ENCODE results near the gene POLR3A.

POLR3A gene

GRCh38 chr10:78044699-78045098, 15.4 kb upstream of the POLR3A start:
- Histone ChIP-seq H3K27me3 (ENCODE audit: low read length) (no peaks in the 10 kb centered on the region), H3F3A (ENCODE audit: insufficient read depth) (peaks cover 38% of the 10 kb centered on the region), H4K20me1 (ENCODE audit: low read depth, low read length) (peaks cover 15% of the 10 kb centered on the region), H3K9me3 (ENCODE audit: insufficient read depth, low read length) (no peaks in the 10 kb centered on the region), H3K79me2 (ENCODE audit: insufficient read depth, low read length) (peaks cover under 1% of the 10 kb centered on the region; the same call in 1 of the 2 replicates), H3K9me2 (replicated peaks; ENCODE audit: insufficient read depth, low read length) (no peaks in the 10 kb centered on the region), H3K27ac (ENCODE audit: low read depth, low read length) (no peak overlapping the region), H3K4me3 (ENCODE audit: insufficient read depth, low read length, poor library complexity, severe bottlenecking) (no peak overlapping the region), H2AFZ (ENCODE audit: low read depth, low read length, severe bottlenecking) (no peak overlapping the region), H3K36me3 (ENCODE audit: low read length) (peaks cover 14% of the 10 kb centered on the region; the same call in 1 of the 2 replicates), H3K4me2 (ENCODE audit: low read depth, low read length, poor library complexity, severe bottlenecking) (no peak overlapping the region), H3K9ac (ENCODE audit: low read length) (no peak overlapping the region)
- no peak for TF ChIP-seq CTCF (IDR thresholded peaks at IDR 0.05; ENCODE audit: insufficient read depth, low read length, poor library complexity, severe bottlenecking)
- no peak for TF ChIP-seq EZH2phosphoT487 (conservative IDR thresholded peaks at IDR 0.05; ENCODE audit: low read length)

GRCh38 chr10:78044179-78044578, 14.9 kb upstream of the POLR3A start:
- Histone ChIP-seq H3K36me3 (ENCODE audit: low read length) (peaks cover 20% of the 10 kb centered on the region; the same call in 1 of the 2 replicates), H3K79me2 (ENCODE audit: insufficient read depth, low read length) (peaks cover 6% of the 10 kb centered on the region; the same call in 1 of the 2 replicates), H3K27me3 (ENCODE audit: low read length) (no peaks in the 10 kb centered on the region), H2AFZ (ENCODE audit: low read depth, low read length, severe bottlenecking) (no peak overlapping the region), H3K9me3 (ENCODE audit: insufficient read depth, low read length) (no peaks in the 10 kb centered on the region), H3K9ac (ENCODE audit: low read length) (no peak overlapping the region), H3F3A (ENCODE audit: insufficient read depth) (peaks cover 38% of the 10 kb centered on the region), H3K27ac (ENCODE audit: low read depth, low read length) (no peak overlapping the region), H3K4me2 (ENCODE audit: low read depth, low read length, poor library complexity, severe bottlenecking) (no peak overlapping the region), H3K9me2 (replicated peaks; ENCODE audit: insufficient read depth, low read length) (no peaks in the 10 kb centered on the region), H3K4me3 (ENCODE audit: insufficient read depth, low read length, poor library complexity, severe bottlenecking) (no peak overlapping the region), H4K20me1 (ENCODE audit: low read depth, low read length) (peaks cover 20% of the 10 kb centered on the region)
- TF ChIP-seq CTCF (IDR thresholded peaks at IDR 0.05; ENCODE audit: insufficient read depth, low read length, poor library complexity, severe bottlenecking) (no peak), EZH2phosphoT487 (conservative IDR thresholded peaks at IDR 0.05; ENCODE audit: low read length) (no peak)

GRCh38 chr10:78042752-78043104, 13.4 kb upstream of the POLR3A start:
- Histone ChIP-seq H3K4me3 (ENCODE audit: insufficient read depth, low read length, poor library complexity, severe bottlenecking) (no peak overlapping the region), H4K20me1 (ENCODE audit: low read depth, low read length) (peaks cover 34% of the 10 kb centered on the region), H3K36me3 (ENCODE audit: low read length) (peaks cover 25% of the 10 kb centered on the region; the same call in 1 of the 2 replicates)

GRCh38 chr10:78042058-78042751, 12.9 kb upstream of the POLR3A start:
- Histone ChIP-seq H3K9me3 (ENCODE audit: insufficient read depth, low read length) (no peaks in the 10 kb centered on the region), H3K27me3 (ENCODE audit: low read length) (no peaks in the 10 kb centered on the region), H3K27ac (ENCODE audit: low read depth, low read length) (no peak overlapping the region), H3K4me2 (ENCODE audit: low read depth, low read length, poor library complexity, severe bottlenecking) (no peak overlapping the region), H3F3A (ENCODE audit: insufficient read depth) (peaks cover 50% of the 10 kb centered on the region), H3K79me2 (ENCODE audit: insufficient read depth, low read length) (peaks cover 24% of the 10 kb centered on the region), H3K36me3 (ENCODE audit: low read length) (peaks cover 30% of the 10 kb centered on the region; the same call in 1 of the 2 replicates), H4K20me1 (ENCODE audit: low read depth, low read length) (peaks cover 39% of the 10 kb centered on the region), H3K9ac (ENCODE audit: low read length) (no peak overlapping the region), H2AFZ (ENCODE audit: low read depth, low read length, severe bottlenecking) (no peak overlapping the region), H3K9me2 (replicated peaks; ENCODE audit: insufficient read depth, low read length) (no peaks in the 10 kb centered on the region), H3K4me3 (ENCODE audit: insufficient read depth, low read length, poor library complexity, severe bottlenecking) (no peak overlapping the region)
- no peak for TF ChIP-seq CTCF (IDR thresholded peaks at IDR 0.05; ENCODE audit: insufficient read depth, low read length, poor library complexity, severe bottlenecking)
- no peak for TF ChIP-seq EZH2phosphoT487 (conservative IDR thresholded peaks at IDR 0.05; ENCODE audit: low read length)

More at GRCh38 chr10:78042752-78043104, 13.4 kb upstream of the POLR3A start:
- no peak for TF ChIP-seq EZH2phosphoT487 (conservative IDR thresholded peaks at IDR 0.05; ENCODE audit: low read length)
- H3K79me2 ChIP-seq (ENCODE audit: insufficient read depth, low read length), result peaks cover 18% of the 10 kb centered on the region; the same call in 1 of the 2 replicates
- H3K4me2 ChIP-seq (ENCODE audit: low read depth, low read length, poor library complexity, severe bottlenecking), result no peak overlapping the region
- no peaks in the 10 kb centered on the region for H3K27me3 ChIP-seq (ENCODE audit: low read length)
- peaks cover 45% of the 10 kb centered on the region for H3F3A ChIP-seq (ENCODE audit: insufficient read depth)
- no peak overlapping the region for H2AFZ ChIP-seq (ENCODE audit: low read depth, low read length, severe bottlenecking)
- H3K27ac ChIP-seq (ENCODE audit: low read depth, low read length), result no peak overlapping the region
- H3K9me3 ChIP-seq (ENCODE audit: insufficient read depth, low read length), result no peaks in the 10 kb centered on the region
- H3K9me2 ChIP-seq (replicated peaks; ENCODE audit: insufficient read depth, low read length), result no peaks in the 10 kb centered on the region
- no peak overlapping the region for H3K9ac ChIP-seq (ENCODE audit: low read length)

Data from SU-DHL-6 (cell line).